ENCODE data around the gene ANKLE2.
"Not testable (repeated sequence)": the region's sequence is repeated elsewhere in the genome, so short reads cannot be mapped to it uniquely, and the experiment has no call there.

Gene ANKLE2

GRCh38 chr12:132809391-132809790 lies 47.8 kb upstream of the ANKLE2 start:
- not testable (repeated sequence) for H3K27ac ChIP-seq (ENCODE audit: extremely low read depth, low read depth, low read length); H3K4me3 ChIP-seq (ENCODE audit: low read depth, low read length); H3K9me3 ChIP-seq (ENCODE audit: control insufficient read depth, insufficient read depth, low read depth, low read length); H3K4me1 ChIP-seq (ENCODE audit: control insufficient read depth, insufficient read depth, low read length)
- CTCF ChIA-PET, result interaction anchor here (0.6 kb wide), 1 partner anchor 20 kb away, joined by 3 read pairs; the partner anchor contains the start of gene GOLGA3
- TF ChIP-seq ZNF654 (tag by site-specific recombination; IDR thresholded peaks at IDR 0.05; ENCODE audit: low read depth), result peak; percentile 30; the same call in 1 of the 2 replicates
- POLR2A ChIA-PET, result interaction anchor here (0.6 kb wide), 1 partner anchor 15 kb away, joined by 3 read pairs; no protein-coding TSS in a partner anchor
- peaks cover 13 to 79% of the 10 kb centered on the region in 2 experiments for H3K36me3 ChIP-seq (ENCODE audit: control insufficient read depth in 2 of 2, insufficient read depth in 1 of 2, low read length in 2 of 2)

- ChIA-PET POLR2A (no interaction called here), CTCF (interaction anchor here (0.8 to 1.4 kb wide), 2 partner anchors 8 to 39 kb away, joined by 3 to 4 read pairs; no protein-coding TSS in a partner anchor)
These were observed 45.9 kb upstream of the ANKLE2 start for GRCh38 chr12:132807295-132808092.

GRCh38 chr12:132806857-132807256 lies 45.2 kb upstream of the ANKLE2 start:
- Histone ChIP-seq H3K27ac (ENCODE audit: extremely low read depth, low read depth, low read length) (no peak overlapping the region), H3K9me3 (ENCODE audit: control insufficient read depth, insufficient read depth, low read depth, low read length) (no peaks in the 10 kb centered on the region), H3K4me3 (ENCODE audit: low read depth, low read length) (no peak overlapping the region), H3K36me3 (ENCODE audit: control insufficient read depth in 2 of 2, insufficient read depth in 1 of 2, low read length in 2 of 2) (peaks cover 20 to 76% of the 10 kb centered on the region in 2 experiments), H3K4me1 (ENCODE audit: control insufficient read depth, insufficient read depth, low read length) (no peaks in the 10 kb centered on the region)
- ChIA-PET POLR2A (no interaction called here), CTCF (interaction anchor here (0.8 to 1.4 kb wide), 2 partner anchors 9 to 39 kb away, joined by 3 to 4 read pairs; no protein-coding TSS in a partner anchor)
- no peak for TF ChIP-seq ZNF621 (tag by site-specific recombination; IDR thresholded peaks at IDR 0.05)
- TF ChIP-seq ZNF112 (tag by site-specific recombination; IDR thresholded peaks at IDR 0.05), result no peak
- no peak for TF ChIP-seq ZNF174 (tag by site-specific recombination; IDR thresholded peaks at IDR 0.05)
- no peak for TF ChIP-seq ZNF248 (tag by site-specific recombination; IDR thresholded peaks at IDR 0.05)
- no peak for TF ChIP-seq ZNF292 (tag by site-specific recombination; IDR thresholded peaks at IDR 0.05; ENCODE audit: borderline replicate concordance, low read depth)
- no peak for TF ChIP-seq PRDM4 (tag by site-specific recombination; IDR thresholded peaks at IDR 0.05)
- TF ChIP-seq TCF7L2 (IDR thresholded peaks at IDR 0.05; ENCODE audit: borderline replicate concordance, low read depth, low read length), result no peak
- no peak for TF ChIP-seq SP3 (tag by site-specific recombination; IDR thresholded peaks at IDR 0.05)
- TF ChIP-seq ZFP37 (tag by site-specific recombination; IDR thresholded peaks at IDR 0.05), result no peak
- TF ChIP-seq MZF1 (tag by site-specific recombination; IDR thresholded peaks at IDR 0.05; ENCODE audit: borderline replicate concordance), result no peak
- TF ChIP-seq ELK4 (IDR thresholded peaks at IDR 0.05; ENCODE audit: borderline replicate concordance, low read depth, low read length), result no peak
- no peak for TF ChIP-seq ZNF133 (tag by site-specific recombination; IDR thresholded peaks at IDR 0.05)
- TF ChIP-seq ZNF558 (tag by site-specific recombination; IDR thresholded peaks at IDR 0.05), result no peak

More at GRCh38 chr12:132807295-132808092, 45.9 kb upstream of the ANKLE2 start:
- no peaks in the 10 kb centered on the region for H3K9me3 ChIP-seq (ENCODE audit: control insufficient read depth, insufficient read depth, low read depth, low read length)
- no peak for TF ChIP-seq ZNF221 (tag by site-specific recombination; IDR thresholded peaks at IDR 0.05; ENCODE audit: borderline replicate concordance)
- no peak for TF ChIP-seq ATF2 (tag by site-specific recombination; IDR thresholded peaks at IDR 0.05; ENCODE audit: low read depth)
- TF ChIP-seq HOXA7 (CRISPR knock-in tag; IDR thresholded peaks at IDR 0.05; ENCODE audit: borderline replicate concordance), result no peak
- no peak for TF ChIP-seq ZNF19 (tag by site-specific recombination; IDR thresholded peaks at IDR 0.05; ENCODE audit: low read depth)
- no peak for TF ChIP-seq PATZ1 (tag by site-specific recombination; IDR thresholded peaks at IDR 0.05)
- TF ChIP-seq ZNF341 (tag by site-specific recombination; IDR thresholded peaks at IDR 0.05; ENCODE audit: low read depth), result peak; percentile 58; the same call in 1 of the 2 replicates
- no peak for TF ChIP-seq YY1 (tag by site-specific recombination; IDR thresholded peaks at IDR 0.05)
- H3K36me3 ChIP-seq (ENCODE audit: control insufficient read depth in 2 of 2, insufficient read depth in 1 of 2, low read length in 2 of 2), result peaks cover 17 to 79% of the 10 kb centered on the region in 2 experiments
- H3K4me1 ChIP-seq (ENCODE audit: control insufficient read depth, insufficient read depth, low read length), result no peaks in the 10 kb centered on the region
- no peak overlapping the region for H3K27ac ChIP-seq (ENCODE audit: extremely low read depth, low read depth, low read length)
- no peak overlapping the region for H3K4me3 ChIP-seq (ENCODE audit: low read depth, low read length)
